Measurements from ENCODE around the gene TMEM202.
"Not testable (repeated sequence)": the region's sequence is repeated elsewhere in the genome, so short reads cannot be mapped to it uniquely, and the experiment has no call there.

Gene TMEM202

DNA sequence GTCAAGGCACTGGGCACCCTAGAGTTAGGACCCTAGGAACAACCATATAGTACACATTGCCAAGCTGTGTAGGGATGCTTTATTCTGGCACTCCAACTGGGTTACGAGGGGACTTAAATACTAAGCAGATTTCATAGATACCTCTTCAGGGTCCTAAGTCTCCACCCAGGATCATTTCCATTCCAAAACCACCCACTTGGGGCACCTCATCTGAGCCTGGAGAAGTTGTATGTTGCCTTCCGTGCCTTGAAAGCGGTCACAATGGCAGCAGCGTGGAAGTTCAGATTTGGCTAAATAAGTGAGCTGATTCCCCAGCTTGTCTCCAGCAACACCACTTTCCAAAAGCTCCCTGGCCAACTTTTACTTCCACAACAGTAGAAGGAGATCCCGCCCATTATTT lies 4.6 kb downstream of the TMEM202 start:
- DNase-seq (ENCODE audit: low read depth): no peak

DNA sequence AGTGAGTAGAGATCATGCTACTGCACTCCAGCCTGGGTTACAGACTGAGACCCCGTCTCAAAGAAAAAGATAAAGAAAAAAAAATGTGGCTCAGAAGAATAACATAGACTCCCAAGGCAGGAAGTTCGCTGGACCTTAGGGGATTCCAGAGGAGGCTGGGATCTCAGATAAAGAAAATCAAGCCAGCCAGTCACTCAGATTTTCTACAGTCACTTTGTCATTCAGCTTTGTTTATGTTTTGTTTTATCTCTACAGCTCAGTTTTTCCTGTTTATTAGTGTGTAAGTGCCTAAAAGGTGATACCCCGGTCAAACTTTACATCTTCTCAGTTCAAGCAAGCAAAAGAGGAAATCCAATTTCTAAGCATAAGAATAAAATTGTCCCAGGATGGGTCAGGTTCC lies 6.3 kb downstream of the TMEM202 start:
- DNase-seq (ENCODE audit: low read depth): no peak

DNA sequence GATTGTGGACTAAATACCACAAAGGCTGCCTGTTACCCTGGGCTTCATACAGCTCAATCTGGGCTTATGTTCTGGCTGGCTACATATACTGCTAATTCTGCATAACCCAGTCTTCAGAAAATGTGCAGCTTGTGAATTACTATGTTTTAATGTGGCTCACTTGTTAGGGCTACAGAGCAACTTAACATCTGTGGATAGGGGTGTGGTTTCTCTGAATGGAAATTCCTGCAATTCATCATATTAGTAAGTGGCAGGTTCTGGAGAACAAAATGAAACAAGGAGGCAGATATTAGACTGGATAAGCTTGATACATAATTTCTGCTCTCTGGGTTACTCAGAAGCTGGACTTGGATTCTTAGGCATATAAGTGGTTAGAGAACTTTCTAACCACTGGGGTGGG lies 6.7 kb downstream of the TMEM202 start:
- no peak for DNase-seq (ENCODE audit: low read depth)

DNA sequence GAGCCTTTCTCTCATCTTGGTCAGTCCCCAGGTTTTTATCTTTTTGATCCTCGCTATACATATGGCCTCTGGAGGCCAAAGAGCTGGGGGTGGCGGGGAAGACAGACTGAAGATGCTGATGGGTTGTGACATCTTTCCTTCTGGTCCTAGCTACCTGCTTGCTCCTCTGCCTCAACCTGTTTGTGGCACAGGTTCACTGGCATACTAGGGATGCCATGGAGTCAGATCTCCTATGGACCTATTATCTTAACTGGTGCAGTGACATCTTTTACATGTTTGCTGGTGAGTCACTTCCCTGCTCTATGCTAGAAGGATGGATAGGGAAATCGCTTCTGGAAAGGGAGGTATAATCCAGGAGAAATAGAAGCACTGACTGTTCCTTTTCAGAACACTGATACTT lies 8.8 kb downstream of the TMEM202 start:
- no peak for DNase-seq (ENCODE audit: low read depth)

DNA sequence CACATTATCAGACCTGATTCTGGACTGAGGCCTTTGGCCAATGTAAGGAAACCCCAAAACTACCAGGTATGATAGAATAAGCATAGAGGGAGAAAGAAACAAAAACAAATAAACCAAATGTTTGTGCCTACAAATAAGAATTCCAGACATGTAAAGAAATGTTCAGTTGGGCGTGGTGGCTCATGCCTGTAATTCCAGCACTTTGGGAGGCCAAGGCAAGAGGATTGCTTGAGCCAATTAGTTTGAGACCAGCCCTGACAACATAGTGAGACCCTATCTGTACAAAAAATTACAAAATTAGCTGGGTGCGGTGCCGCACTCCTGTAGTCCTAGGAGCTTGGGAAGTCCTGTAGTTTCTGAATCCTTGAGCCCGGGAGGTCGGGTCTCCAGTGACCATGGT lies 13.0 kb downstream of the TMEM202 start:
- no peak for DNase-seq (ENCODE audit: low read depth)

DNA sequence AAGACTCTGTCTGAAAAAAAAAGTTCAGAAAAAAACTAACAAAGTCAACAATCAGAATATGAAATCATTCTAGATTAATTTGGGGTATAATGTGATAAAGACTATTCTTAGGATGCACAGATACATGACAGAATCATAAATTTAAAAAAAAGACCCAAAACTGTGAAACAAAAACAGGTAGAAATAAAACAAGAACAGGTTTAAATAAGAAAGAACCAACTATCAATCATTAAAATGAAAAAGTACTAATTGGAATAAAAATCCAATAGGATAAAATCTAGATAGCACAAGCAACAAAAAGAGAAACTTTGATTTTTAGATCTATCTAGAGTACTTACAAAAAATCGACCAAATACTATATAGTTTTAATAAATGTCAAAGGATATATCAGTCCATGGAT lies 13.4 kb downstream of the TMEM202 start:
- no peak for DNase-seq (ENCODE audit: low read depth)

DNA sequence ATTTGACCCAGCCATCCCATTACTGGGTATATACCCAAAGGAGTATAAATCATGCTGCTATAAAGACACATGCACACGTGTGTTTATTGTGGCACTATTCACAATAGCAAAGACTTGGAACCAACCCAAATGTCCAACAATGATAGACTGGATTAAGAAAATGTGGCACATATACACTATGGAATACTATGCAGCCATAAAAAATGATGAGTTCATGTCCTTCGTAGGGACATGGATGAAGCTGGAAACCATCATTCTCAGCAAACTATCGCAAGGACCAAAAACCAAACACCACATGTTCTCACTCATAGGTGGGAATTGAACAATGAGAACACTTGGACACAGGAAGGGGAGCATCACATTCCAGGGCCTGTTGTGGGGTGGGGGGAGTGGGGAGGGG lies 15.2 kb downstream of the TMEM202 start:
- not testable (repeated sequence) for DNase-seq (ENCODE audit: low read depth)

DNA sequence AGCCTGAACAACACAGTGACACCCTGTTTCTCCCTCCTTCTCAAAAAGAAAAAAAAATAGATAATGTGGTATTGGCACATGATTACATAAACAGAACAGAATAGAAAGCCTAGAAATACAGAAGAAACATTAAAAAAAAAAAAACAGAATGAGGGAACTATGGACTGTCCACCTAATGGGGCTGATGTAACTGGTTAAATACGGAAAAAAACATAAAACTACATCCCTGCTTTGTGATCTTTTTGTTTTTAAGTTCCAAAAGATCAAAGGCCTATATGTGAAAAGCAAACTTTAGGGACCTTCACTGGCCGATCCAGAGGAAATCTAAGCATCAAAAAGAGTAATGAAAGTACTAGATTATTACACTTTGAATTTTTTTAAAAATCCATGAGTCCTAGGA lies 17.2 kb downstream of the TMEM202 start:
- no peak for DNase-seq (ENCODE audit: low read depth)

DNA sequence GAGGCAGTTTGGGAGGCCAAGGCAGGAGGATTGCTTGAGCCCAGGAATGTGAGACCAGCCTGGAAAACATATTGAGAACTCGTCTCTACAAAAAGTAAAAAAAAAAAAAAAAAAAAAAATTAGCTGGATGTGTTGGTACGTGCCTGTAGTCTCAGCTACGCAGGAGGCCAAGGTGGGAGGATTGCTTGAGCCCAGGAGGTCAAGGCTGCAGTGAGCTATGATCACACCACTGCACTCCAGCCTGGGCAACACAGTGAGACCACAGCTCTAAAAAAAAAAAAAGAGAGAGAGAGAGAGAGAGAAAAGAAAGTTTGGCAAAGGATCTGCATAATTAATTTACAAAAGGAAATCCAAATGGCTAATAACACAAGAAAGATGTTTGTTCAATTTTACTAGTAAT lies 21.7 kb downstream of the TMEM202 start:
- not testable (repeated sequence) for DNase-seq (ENCODE audit: low read depth)

DNA sequence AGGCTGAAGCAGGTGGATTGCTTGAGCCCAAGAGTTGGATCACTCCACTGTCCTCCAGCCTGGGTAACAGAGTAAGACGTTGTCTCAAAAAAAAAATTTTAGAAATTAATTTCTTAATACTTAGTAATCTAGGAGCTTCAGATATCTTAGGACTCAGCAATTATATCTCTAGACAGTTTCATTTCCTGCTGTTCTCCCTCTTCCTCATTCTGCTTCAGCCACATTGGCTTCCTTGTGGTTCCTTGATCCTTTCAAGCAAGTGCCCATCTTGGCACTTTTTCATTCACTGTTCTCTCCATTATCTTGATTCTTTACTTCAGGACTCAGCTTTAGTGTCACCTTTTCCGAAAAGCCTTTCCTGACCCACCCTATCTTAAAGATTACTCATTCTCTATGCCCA lies 22.5 kb downstream of the TMEM202 start:
- no peak for DNase-seq (ENCODE audit: low read depth)

DNA sequence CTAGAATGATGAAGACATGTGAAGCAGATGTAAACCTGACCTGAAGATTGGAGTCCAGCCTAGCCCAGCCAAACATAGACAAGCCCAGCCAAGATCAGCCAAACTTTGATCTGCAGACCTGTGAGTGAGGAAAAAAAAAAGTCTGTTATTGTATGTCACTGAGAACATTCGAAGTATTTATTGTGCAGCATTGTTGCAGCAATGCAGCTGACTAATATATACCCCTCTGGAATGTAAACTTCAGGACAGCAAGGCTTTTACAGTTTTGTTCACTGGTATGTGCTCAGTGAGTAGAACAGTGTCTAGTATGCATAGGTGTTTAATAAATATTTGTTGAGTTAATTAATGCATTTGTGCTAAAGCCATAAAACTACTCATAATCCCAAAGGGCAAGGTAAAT lies 23.4 kb downstream of the TMEM202 start:
- DNase-seq (ENCODE audit: low read depth): no peak

DNA sequence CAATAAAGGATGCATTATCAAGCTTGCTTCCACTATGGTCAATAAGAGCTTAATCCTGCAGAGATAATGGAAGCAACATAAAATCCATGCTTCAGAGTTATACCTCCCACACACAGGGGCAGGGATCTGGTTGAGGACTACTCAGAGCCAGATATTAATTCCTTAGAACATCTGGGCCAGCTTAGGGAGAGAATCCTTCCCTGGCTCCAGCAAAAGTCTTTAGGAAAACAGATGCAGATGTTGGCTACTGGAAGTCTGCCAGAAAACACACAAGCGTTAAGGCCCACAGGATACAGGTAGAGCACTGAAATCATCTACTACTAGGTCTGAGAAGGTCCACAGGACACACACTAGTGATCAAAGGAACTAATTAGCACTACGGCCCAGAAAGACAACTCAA lies 25.2 kb downstream of the TMEM202 start:
- no peak for DNase-seq (ENCODE audit: low read depth)

DNA sequence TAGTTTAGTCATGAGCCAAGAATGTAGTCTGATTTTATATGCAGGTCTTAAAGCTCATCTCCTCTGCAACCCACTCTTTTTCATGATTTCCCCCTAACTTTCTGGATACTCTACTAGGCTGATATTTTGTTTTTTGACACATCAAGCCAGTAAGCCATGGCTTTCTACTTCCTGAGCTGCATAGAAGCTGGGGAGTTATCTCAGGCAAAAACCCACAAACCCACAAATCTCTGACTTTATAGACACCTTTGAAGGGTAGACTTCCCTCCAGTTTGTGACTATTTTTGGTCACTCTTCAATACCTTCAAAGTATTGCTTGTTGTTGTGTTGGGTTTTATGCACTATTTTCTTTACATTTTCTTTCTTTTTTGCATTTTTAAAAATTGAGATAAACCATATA lies 28.6 kb downstream of the TMEM202 start:
- DNase-seq (ENCODE audit: low read depth): no peak

DNA sequence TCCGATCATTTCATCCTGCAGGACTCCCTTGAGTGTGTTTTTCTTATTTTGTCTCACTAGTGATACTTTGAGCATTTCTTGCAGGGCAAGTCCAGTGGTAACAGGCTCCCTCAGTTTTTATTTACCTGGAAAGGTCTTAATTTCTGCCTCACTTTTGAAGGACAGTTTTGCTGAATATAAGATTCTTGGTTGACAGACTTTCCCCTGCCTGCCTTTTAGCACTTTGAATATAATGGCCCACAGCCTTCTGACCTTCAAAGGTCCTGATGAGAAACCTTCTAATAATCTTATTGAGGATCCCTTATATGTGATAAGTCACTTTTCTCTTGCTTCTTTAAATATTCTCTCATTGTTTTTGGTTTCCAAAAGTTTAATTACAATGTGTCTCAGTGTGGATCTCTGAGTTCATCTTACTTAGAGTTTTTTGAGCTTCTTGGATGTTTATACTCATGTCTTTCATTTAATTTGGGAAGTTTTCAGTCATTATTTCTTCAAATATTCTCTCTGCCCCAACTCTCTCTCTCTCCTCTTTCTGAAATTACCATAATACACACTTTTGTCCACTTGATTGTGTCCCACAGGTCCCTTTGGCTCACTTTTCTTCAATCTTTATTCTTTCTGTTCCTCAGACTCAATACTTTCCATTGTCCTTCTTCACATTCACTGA lies 39.7 kb downstream of the TMEM202 start:
- DNase-seq (ENCODE audit: low read depth): no peak

DNA sequence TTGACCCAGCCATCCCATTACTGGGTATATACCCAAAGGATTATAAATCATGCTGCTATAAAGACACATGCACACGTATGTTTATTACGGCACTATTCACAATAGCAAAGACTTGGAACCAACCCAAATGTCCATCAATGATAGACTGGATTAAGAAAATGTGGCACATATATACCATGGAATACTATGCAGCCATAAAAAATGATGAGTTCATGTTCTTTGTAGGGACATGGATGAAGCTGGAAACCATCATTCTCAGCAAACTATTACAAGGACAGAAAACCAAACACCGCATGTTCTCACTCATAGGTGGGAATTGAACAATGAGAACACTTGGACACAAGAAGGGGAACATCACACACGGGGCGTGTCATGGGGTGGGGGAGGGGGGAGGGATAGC lies 44.7 kb downstream of the TMEM202 start:
- DNase-seq (ENCODE audit: low read depth): not testable (repeated sequence)

DNA sequence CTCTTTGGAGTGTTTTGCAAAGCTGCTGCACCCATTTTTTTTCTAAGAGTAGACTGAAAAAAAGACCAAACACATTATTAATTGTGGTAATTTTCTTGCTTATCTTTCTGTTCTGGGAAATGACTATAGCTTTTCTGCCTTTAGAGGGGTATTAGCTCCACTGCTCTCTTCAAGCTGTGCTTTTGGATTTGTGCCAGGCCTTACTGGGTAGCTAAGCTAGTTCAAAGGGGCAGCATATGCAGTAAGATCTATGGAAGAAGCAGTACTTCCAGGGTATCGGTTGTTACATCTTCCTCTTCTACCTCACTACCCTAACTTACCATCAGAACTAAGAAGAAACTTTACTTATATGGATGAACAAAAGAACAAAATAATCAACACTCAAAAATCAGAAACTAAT lies 47.3 kb downstream of the TMEM202 start:
- no peak for DNase-seq (ENCODE audit: low read depth)

DNA sequence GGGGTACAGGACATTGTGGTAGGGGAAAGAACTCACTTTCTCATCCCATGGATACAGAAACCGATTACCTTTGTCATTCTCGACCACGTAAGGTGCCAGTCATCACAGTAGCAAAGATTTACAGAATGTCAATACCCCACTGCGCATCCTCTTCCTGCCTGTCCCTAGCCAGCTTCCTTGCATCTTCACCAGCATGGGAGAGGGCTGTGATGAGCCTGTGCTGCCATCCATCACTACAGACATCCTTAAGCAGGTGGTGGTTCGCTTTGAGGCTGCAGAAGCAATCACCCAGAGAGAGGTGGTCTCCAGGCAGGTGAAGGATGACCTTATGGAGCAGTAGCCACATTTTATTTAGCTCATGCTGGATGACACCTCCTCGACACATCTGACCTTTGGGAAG lies 52.7 kb downstream of the TMEM202 start:
- no peak for DNase-seq (ENCODE audit: low read depth)

DNA sequence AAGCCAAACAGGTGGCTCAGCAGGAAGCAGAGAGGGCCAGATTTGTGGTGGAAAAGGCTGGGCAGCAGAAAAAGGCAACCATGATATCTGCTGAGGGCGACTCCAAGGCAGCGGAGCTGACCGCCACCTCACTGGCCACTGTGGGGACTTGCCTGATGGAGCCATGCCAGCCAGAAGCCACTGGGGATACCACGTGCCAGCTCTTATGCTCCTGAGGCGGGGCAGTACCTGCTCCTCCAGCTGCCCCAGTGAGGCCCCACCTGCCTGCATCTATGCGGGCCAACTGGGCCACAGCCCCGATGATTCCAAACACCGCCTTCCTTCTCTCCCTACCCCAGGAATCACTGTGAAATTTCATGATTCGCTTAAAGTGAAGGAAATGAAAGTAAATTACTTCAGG lies 53.1 kb downstream of the TMEM202 start:
- DNase-seq (ENCODE audit: low read depth): no peak

DNA sequence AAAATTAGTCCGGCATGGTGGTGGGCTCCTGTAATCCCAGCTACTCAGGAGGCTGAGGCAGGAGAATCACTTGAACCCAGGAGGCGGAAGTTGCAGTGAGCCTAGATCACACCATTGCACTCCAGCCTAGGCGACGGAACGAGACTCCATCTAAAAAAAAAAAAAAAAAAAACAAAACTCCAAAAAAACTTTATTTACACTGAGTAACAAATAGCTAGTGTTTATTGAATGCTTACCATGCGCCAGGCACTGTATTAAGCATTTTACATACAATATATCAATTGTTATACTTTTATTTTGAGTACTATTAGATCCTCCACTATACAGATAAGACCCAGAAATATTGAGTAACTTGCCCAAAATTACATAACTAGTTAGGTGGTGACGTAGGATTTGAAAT lies 58.6 kb downstream of the TMEM202 start:
- DNase-seq (ENCODE audit: low read depth): no peak

All from activated T-helper 9 cell treated with anti-CD3 and anti-CD28 coated beads, Interleukin-2, amount 50 U/mL, for 16 hours (primary cell).